Measurements from ENCODE around the gene DNAH6.

Gene DNAH6

GRCh38 chr2:84516234-84516986, at the start of gene DNAH6:
DNAH6 (plus strand) TSS chr2:84516498; CDS start chr2:84517827, 1,329 bp downstream.
- no peak within 1 kb of the TSS for H3K27ac ChIP-seq
- TF ChIP-seq CTCF (conservative IDR thresholded peaks at IDR 0.05) = no peak

- no peak overlapping the region for H3K27ac ChIP-seq
- TF ChIP-seq CTCF (conservative IDR thresholded peaks at IDR 0.05) = no peak
Measured at GRCh38 chr2:84467389-84467788, 48.9 kb upstream of the DNAH6 start.

DNA sequence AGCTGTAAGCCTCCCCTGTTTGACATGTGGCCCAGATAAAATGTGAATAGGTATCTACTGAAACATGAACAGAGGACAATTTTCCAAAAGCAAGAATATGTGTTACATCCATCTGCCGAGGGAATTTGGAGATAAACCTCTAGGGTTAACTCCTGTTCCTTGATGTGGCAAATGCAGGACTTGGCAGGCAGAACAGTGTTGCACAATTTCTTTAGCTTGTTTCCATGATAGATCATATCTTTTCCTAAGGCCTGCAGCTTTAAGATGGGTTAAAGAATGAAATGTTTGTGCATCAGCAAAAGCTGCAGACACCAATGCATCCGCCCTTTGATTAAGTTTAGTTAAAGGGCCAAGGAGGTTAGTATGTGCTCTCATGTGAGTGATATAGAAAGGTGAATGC, 43.9 kb upstream of the DNAH6 start:
- H3K27ac ChIP-seq = peak overlapping the region; percentile 62

DNA sequence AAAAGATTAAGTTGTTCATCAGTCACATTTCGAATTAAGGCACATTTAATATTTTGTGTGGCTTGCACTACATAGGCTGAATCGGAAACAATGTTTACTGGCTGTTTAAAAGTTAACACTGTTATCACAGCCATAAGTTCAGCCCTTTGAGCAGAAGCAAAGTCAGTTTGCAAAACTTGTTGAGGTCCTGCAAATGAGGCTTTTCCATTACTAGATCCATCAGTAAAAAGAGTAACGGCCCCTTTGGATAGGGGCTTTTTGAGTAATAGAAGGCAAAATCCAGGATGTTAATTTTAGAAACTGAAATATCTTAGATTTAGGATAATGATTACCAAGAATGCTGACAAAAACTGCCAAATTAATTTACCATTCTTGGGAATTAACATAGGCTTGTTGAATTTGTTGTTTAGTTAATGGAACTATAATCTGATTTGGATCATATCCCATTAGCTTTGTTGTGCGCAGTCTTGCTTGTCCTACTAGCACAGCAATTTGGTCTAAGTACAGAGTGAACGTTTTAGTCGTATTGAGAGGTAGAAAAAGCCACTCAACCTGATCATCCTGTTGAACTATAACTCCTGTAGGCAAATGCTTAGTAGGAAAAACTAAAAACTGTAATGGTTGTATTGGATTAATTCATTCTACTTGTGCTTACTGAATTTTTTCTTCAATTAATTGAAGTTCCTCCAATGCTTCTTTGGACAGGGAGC, 43.3 kb upstream of the DNAH6 start:
- TF ChIP-seq CTCF (conservative IDR thresholded peaks at IDR 0.05) = no peak
- H3K27ac ChIP-seq = peak overlapping the region; percentile 62

DNA sequence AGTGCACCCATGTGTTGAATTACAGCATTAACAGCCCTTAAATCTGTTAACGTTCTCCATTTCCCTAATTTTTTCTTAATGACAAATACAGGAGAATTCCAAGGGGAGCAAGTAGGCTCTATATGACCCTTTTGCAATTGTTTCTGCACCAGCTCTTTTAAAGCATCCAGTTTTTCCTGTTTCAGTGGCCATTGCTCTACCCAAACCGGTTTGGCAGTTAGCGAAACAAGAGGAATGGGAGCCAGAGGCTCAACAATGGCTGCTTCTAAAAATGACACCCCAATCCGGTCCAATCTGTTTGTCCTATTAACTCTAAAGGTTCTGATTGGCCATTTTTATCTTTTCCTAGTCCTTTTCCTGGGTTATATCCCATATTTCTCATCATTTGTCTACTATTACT, 42.1 kb upstream of the DNAH6 start:
- TF ChIP-seq CTCF (conservative IDR thresholded peaks at IDR 0.05) = no peak
- H3K27ac ChIP-seq = peak overlapping the region; percentile 62

DNA sequence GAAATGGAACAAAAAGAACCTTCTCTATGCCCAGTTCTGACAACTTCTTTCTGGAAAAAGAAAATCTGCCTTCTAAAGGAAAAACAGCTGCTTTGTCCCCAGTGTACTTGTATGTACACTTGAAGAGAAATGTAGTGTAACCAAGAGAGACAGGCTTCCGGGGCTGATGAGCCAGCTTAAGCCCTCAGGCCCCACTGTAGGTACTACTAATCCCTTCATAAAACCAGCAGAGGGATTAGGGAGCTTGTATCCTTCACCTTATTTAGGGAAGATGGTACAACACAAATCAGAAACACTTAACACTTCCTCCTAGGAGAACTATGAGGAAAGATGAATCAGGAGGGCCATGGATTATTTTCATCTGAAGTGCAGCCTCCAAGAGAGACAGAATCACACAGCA, 38.4 kb upstream of the DNAH6 start:
- H3K27ac ChIP-seq = no peak overlapping the region
- TF ChIP-seq CTCF (conservative IDR thresholded peaks at IDR 0.05) = no peak

DNA sequence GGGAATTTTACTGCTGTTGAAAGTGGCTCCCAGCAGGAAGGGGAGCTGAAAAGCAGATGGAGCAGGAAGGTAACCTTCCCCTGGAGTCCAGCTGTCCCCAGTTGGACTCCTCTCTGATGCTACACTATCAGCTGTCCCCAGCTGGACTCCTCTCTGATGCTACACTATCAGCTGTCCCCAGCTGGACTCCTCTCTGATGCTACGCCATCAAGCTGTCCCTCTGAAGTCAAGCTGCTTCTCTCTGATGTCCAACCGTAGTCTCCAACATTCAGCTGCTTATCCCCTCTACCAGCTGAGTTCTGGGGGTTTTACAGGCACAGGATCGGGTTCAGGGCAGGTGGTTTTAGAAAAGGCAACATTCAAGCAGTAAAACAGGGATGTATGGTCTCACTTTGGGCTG, 37.4 kb upstream of the DNAH6 start:
- no peak for TF ChIP-seq CTCF (conservative IDR thresholded peaks at IDR 0.05)
- no peak overlapping the region for H3K27ac ChIP-seq

GRCh38 chr2:84481702-84482101, 34.6 kb upstream of the DNAH6 start:
- TF ChIP-seq CTCF (conservative IDR thresholded peaks at IDR 0.05) = no peak
- H3K27ac ChIP-seq = no peak overlapping the region
